GM06990 (cell line): ENCODE data around the gene PRSS56.

Source experiments
- DNase-seq: peaks from one replicate; pipeline ENCODE4 v3.0.0-alpha.2; 2011; ENCODE audit not compliant: insufficient read length; ENCODE audit errors: extremely low read depth
- H3K27me3 ChIP-seq: replicated peaks from 2 replicates; pipeline ENCODE4 v1.6.0; 2011; ENCODE audit warnings: low read length; ENCODE audit not compliant: control insufficient read depth, insufficient read depth
- H3K36me3 ChIP-seq: 2 replicates; pipeline ENCODE4 v1.5.1; 2011; ENCODE audit warnings: low read length; ENCODE audit not compliant: control insufficient read depth, insufficient read depth
- H3K4me3 ChIP-seq: replicated peaks from 2 replicates; pipeline ENCODE4 v1.5.1; 2011; ENCODE audit warnings: low read depth, mild to moderate bottlenecking, control low read depth, low read length
- TF ChIP-seq, protein P1 (sequence below): IDR thresholded peaks from 2 replicates; pipeline ENCODE4 v1.5.1; 2011; ENCODE audit warnings: low read length, control low read depth, mild to moderate bottlenecking, inconsistent platforms; ENCODE audit not compliant: insufficient read depth, poor library complexity, severe bottlenecking

Gene PRSS56

DNA sequence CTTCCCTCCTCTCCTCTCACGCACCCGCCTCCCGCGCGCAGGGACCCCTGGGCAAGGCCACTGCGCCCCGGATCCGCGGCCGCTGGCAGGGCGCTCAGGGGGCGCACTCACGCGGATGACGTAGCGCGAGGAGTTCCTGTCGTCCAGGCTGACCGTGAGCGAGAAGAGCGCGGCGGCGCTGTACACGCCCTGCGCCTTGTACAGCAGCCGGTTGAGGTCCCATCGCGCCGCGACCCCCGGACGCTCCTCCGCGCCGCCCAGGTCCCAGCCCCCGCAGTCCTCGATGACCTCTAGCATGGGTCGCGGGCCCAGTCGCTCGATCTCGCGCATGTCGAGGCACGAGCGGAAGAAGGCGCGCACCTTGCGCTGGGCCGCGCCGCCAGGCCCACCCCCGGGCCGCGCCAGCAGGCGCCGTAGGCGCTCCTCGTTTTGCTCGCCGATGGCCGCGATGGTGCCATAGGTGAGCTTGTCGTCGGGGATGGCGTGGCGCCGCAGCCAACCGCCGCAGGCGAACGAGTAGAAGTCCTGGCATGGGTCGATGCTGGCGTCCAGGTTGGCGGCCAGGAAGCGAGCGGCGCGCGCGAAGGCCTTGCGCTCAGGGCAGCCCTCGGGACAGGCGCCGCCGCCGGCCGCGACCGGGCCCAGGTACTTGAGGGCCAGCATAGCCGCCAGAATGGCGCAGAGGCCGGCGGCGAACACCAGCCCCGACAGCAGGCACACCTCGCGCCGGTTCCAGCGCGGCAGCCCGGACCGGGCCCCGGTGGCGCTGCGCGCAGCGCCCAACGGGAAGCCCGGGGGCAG is 34.2 kb upstream of the PRSS56 start:
- DNase-seq: no peak

DNA sequence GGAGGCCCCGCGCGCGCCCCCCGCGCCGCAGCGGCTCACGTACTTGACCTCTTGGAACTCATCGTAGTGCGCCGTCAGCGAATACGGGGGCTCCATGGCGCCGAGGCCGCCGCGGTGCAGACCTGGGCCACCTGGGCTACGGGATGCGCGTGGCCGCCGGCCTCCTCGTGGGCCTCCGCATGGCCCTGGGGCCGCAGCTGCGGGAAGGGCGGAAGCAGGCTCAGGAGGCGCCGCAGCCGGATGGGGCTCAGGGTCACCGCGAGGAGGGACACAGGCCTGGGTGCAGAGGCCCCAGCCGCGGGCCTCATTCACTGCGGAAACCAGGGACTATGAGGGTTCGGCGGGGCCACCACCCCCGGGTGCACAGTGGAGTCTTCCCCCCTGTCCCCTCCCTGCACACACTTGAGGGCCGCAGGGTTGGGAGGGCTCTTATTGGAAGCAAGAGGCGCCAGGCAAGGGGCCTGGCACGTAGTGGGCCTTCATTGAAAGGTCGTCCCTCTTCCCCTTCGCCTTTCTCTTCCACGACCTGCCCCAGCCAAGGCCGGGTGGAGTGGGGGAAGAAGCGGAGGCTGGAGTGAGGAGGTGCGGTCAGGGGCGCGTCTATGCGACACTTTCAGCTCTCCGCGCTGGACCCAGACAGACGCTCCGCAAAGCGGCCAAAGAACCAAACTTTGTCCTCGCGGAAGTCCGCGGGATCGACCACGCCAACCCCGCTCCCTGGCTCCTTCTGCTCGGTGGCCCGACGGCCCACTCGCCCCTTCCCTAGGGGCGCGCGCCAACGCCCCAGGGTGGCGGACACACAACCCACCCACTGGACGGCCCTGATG is 33.4 kb upstream of the PRSS56 start:
- no peaks in the 10 kb centered on the region; the same call in 1 of the 2 replicates for H3K27me3 ChIP-seq
- no peaks in the 10 kb centered on the region for H3K36me3 ChIP-seq
- TF ChIP-seq, protein P1, sequence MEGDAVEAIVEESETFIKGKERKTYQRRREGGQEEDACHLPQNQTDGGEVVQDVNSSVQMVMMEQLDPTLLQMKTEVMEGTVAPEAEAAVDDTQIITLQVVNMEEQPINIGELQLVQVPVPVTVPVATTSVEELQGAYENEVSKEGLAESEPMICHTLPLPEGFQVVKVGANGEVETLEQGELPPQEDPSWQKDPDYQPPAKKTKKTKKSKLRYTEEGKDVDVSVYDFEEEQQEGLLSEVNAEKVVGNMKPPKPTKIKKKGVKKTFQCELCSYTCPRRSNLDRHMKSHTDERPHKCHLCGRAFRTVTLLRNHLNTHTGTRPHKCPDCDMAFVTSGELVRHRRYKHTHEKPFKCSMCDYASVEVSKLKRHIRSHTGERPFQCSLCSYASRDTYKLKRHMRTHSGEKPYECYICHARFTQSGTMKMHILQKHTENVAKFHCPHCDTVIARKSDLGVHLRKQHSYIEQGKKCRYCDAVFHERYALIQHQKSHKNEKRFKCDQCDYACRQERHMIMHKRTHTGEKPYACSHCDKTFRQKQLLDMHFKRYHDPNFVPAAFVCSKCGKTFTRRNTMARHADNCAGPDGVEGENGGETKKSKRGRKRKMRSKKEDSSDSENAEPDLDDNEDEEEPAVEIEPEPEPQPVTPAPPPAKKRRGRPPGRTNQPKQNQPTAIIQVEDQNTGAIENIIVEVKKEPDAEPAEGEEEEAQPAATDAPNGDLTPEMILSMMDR: no peak
- DNase-seq: no peak
- H3K4me3 ChIP-seq: no peak overlapping the region

More for the DNA sequence above, 34.2 kb upstream of the PRSS56 start:
- no peaks in the 10 kb centered on the region for H3K36me3 ChIP-seq
- H3K4me3 ChIP-seq: no peak overlapping the region
- H3K27me3 ChIP-seq: no peaks in the 10 kb centered on the region; the same call in 1 of the 2 replicates
- TF ChIP-seq, protein P1: no peak

DNA sequence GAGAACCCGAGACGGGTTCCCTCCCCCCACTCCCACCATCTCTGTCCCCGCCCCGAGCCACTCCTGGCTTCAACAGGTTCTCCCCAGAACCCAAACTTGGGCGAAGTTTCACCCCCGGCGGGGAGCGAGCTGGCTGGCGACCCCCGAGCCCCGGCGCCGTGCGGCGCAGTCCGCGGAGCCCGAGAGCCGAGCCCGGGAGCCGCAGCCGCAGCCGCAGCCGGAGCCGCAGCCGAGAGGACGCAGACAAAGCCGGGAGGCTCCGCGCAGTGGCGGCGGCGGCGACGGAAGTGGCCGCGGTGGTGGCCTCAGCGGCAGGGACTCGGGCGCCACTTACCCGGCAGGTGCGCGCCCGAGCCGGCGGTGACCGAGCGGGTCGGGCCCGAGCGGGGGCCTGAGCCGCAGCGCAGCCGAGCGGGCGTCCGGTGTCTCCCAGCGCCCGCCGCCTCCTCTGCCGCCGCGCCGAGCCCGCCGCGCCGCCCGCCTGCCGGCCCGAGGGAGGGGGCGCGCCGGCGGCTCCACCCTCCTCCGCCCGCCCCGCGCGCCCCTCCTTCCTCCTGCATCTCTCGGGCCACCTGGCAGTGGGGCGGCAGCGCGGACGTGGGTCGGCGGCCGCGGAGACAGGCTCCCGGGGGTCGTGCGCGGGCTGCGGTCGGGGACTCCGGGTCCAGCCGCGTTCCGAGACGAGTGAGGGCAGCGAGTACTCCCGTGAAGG is 32.6 kb upstream of the PRSS56 start, which contains the start of gene ECEL1:
ECEL1 (minus strand) TSS at position 450 of the 712 bp plus-strand sequence. CDS start 1,181 bp downstream, outside the sequence.
- Histone ChIP-seq H3K27me3 (no peaks in the 10 kb centered on the region; the same call in 1 of the 2 replicates), H3K4me3 (no peak within 1 kb of the TSS), H3K36me3 (no peaks in the 10 kb centered on the region)
- DNase-seq: no peak
- TF ChIP-seq, protein P1: no peak

DNA sequence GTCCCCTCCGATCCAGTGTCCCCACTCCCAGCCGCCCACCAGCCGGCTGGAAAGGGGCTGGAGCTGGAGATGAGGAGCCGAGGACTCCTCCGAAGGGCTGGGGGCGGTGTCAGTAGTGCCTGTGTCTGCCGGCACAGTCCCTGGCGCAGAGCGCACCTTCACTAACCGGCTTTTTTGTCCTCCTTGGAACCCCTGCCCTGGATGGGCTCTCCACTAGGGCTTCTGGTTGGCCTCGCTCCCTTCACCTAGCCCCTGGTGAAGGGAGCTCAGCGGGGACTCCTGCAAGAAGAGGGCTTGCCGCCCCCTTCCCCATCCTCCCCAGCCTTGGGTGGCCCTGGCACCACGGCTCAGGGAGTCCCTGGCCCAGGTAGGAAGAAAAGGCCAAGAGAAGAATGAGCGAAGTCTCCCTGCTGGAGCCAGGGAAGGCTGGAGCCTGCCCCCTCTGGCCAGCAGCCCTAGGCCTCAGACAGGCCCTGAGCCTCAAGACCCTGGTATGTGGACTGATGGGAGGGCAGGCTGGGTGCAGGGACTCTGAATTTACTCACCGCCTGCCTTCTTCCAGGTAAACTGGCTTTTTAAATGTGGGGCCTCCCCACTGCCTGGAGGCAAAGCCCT is 32.0 kb upstream of the PRSS56 start:
- H3K27me3 ChIP-seq: no peaks in the 10 kb centered on the region; the same call in 1 of the 2 replicates
- no peaks in the 10 kb centered on the region for H3K36me3 ChIP-seq
- DNase-seq: no peak
- H3K4me3 ChIP-seq: no peak overlapping the region
- TF ChIP-seq, protein P1: no peak

DNA sequence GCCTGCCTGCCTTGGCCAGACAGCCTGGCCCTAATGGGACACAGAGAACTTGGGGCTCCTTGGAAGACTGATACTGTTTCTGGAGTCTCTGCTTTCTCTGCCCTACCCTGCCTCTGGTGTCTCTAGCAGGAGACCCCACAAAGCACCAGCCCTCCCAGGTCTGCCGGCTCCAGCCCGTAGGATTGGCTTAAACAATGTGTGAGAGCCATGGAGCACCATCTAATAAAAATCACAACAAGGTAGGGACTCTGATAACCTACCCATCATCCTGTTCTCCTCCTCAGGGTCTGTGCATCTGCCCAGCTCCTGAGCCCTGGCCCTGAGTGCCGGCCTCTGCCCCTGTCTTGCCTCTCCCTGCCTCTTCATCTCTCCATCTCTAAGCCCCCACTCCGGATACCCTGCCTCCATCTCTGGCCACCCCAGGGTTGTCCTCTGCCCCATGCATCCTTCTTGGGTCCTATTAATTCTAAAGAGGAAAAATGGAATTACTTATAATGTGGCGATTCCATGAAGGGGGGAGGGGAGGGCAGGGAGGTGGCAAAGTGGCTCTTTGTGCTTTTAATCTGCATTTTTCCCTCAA is 31.4 kb upstream of the PRSS56 start:
- no peak for DNase-seq
- Histone ChIP-seq H3K4me3 (no peak overlapping the region), H3K36me3 (no peaks in the 10 kb centered on the region), H3K27me3 (no peaks in the 10 kb centered on the region; the same call in 1 of the 2 replicates)
- TF ChIP-seq, protein P1: no peak
